Neural cell (in vitro differentiated cells): ENCODE measurements around the gene LRRC42. TPM values are rescaled to one million over a fixed set of nuclear protein-coding genes. Genes with fewer than 3 reads are reported as not detected.

Source experiments
- H2AFZ ChIP-seq: fragments of 200-600, 300-800 bp; sonication (generic), shearing (Covaris generic); 2 replicates; pipeline ENCODE4 v1.6.0; 2014; ENCODE audit warnings: low read depth, mild to moderate bottlenecking, antibody characterized with exemption, low read length, moderate library complexity
- H3F3A ChIP-seq: fragments of 200-600 bp; shearing (Covaris generic); 2 replicates; pipeline ENCODE4 v1.6.1; 2016; ENCODE audit warnings: mild to moderate bottlenecking, moderate library complexity, mixed read lengths, antibody characterized with exemption, low read length; ENCODE audit not compliant: insufficient read depth, poor library complexity, severe bottlenecking
- H3K27ac ChIP-seq: fragments of 200-600, 300-800 bp; sonication (generic), shearing (Covaris generic); 2 replicates; pipeline ENCODE4 v1.5.1; 2014; ENCODE audit warnings: mild to moderate bottlenecking, low read length, moderate library complexity
- H3K27me3 ChIP-seq: fragments of 300-800, 200-600 bp; sonication (generic), shearing (Covaris generic); 2 replicates; pipeline ENCODE4 v1.6.0; 2014; ENCODE audit warnings: mild to moderate bottlenecking, low read depth, low read length, moderate library complexity; ENCODE audit not compliant: insufficient read depth
- H3K36me3 ChIP-seq: fragments of 300-800, 200-600 bp; sonication (generic), shearing (Covaris generic); 2 replicates; pipeline ENCODE4 v1.5.1; 2014; ENCODE audit warnings: mild to moderate bottlenecking, antibody characterized with exemption, low read length, moderate library complexity; ENCODE audit not compliant: insufficient read depth
- H3K4me2 ChIP-seq: fragments of 300-800, 200-600 bp; sonication (generic), shearing (Covaris generic); 2 replicates; pipeline ENCODE4 v1.6.0; 2014; ENCODE audit warnings: mild to moderate bottlenecking, low read length
- H3K4me3 ChIP-seq: fragments of 300-800, 200-600 bp; sonication (generic), shearing (Covaris generic); 2 replicates; pipeline ENCODE4 v1.5.1; 2014; ENCODE audit warnings: mild to moderate bottlenecking, low read length, moderate library complexity
- H3K79me2 ChIP-seq: fragments of 200-600 bp; shearing (Covaris generic); replicated peaks from 2 replicates; pipeline ENCODE4 v1.6.0; 2014; ENCODE audit warnings: mild to moderate bottlenecking, low read length, moderate library complexity; ENCODE audit not compliant: insufficient read depth
- H3K9ac ChIP-seq: fragments of 300-800, 200-600 bp; sonication (generic), shearing (Covaris generic); 2 replicates; pipeline ENCODE4 v1.6.1; 2016; ENCODE audit warnings: mild to moderate bottlenecking, low read length, mixed read lengths
- H3K9me2 ChIP-seq: fragments of 200-600 bp; shearing (Covaris generic); 2 replicates; pipeline ENCODE4 v1.6.1; 2016; ENCODE audit warnings: mild to moderate bottlenecking, low read length, mixed read lengths; ENCODE audit not compliant: insufficient read depth
- H3K9me3 ChIP-seq: fragments of 200-600, 300-800 bp; sonication (generic), shearing (Covaris generic); 2 replicates; pipeline ENCODE4 v1.6.1; 2016; ENCODE audit warnings: mild to moderate bottlenecking, mixed run types, low read length, moderate library complexity, mixed read lengths
- H4K20me1 ChIP-seq: fragments of 200-600 bp; shearing (Covaris generic); 2 replicates; pipeline ENCODE4 v1.6.1; 2016; ENCODE audit warnings: mild to moderate bottlenecking, mixed run types; ENCODE audit not compliant: insufficient read depth
- CTCF ChIP-seq: fragments of 450-650 bp; IDR thresholded peaks from 2 replicates; pipeline ENCODE4 v1.5.1; 2014; ENCODE audit warnings: antibody characterized with exemption, mild to moderate bottlenecking, moderate library complexity; ENCODE audit not compliant: poor library complexity, severe bottlenecking
- EP300 ChIP-seq: fragments of 450-650 bp; conservative IDR thresholded peaks from 2 replicates; pipeline ENCODE4 v1.6.1; 2014; ENCODE audit warnings: antibody characterized with exemption, mild to moderate bottlenecking, moderate library complexity; ENCODE audit not compliant: poor library complexity, severe bottlenecking
- EZH2 ChIP-seq: fragments of 200-600, 300-800 bp; shearing (Covaris generic), sonication (generic); IDR thresholded peaks from 2 replicates; pipeline ENCODE4 v1.6.1; 2014; ENCODE audit warnings: antibody characterized with exemption, low read length, borderline replicate concordance, mild to moderate bottlenecking; ENCODE audit not compliant: insufficient read depth, poor library complexity, severe bottlenecking
- MXI1 ChIP-seq: fragments of 450-650 bp; conservative IDR thresholded peaks from 2 replicates; pipeline ENCODE4 v1.6.1; 2014; ENCODE audit warnings: antibody characterized with exemption, mild to moderate bottlenecking; ENCODE audit not compliant: poor library complexity, severe bottlenecking
- POLR2AphosphoS5 ChIP-seq: IDR thresholded peaks from 2 replicates; pipeline ENCODE4 v1.6.1; 2012
- RAD21 ChIP-seq: fragments of 450-650 bp; conservative IDR thresholded peaks from 2 replicates; pipeline ENCODE4 v1.6.1; 2014; ENCODE audit warnings: antibody characterized with exemption, mild to moderate bottlenecking, moderate library complexity
- REST ChIP-seq: IDR thresholded peaks from 2 replicates; pipeline ENCODE4 v1.6.1; 2012; ENCODE audit warnings: borderline replicate concordance
- SMC3 ChIP-seq: fragments of 450-650 bp; conservative IDR thresholded peaks from 2 replicates; pipeline ENCODE4 v1.6.1; 2014; ENCODE audit warnings: antibody characterized with exemption, mild to moderate bottlenecking, moderate library complexity; ENCODE audit not compliant: poor library complexity
- TAF1 ChIP-seq: IDR thresholded peaks from 2 replicates; pipeline ENCODE4 v1.6.1; 2012; ENCODE audit warnings: low read depth
- polyA plus RNA-seq: library from polyadenylated mRNA; depleted of rRNA; stranded (reverse); fragments of >200 nt; gene quantifications from 2 replicates; pipeline ENCODE4 v1.2.3, GENCODE V29; 2014

LRRC42 gene
- polyA plus RNA-seq, 1 donor from 2014 or later, result 23.9 TPM

DNA sequence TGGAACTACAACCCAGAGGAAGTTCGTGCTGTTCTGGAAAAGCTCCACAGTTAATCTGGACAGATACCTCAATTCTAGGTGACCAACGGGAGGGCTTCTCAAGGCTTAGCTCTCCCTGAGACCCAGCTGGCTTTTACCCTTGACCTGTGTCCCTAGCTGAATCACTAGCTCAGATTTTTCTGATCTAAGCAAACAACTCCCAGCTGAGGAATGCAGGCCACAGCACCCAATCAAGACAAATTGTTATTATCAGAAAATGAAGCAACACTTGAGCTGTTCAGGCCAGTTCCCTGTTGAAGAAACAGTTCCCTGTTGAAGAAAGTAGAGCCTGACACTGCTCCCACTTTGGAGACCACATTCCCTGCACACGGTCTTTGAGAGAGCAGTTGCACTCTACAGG is 36.2 kb upstream of the LRRC42 start:
- Histone ChIP-seq H3K9me2 (no peaks in the 10 kb centered on the region), H3K4me3 (no peak overlapping the region), H3K9ac (no peak overlapping the region), H3K4me2 (no peak overlapping the region), H4K20me1 (no peaks in the 10 kb centered on the region), H3K27me3 (no peaks in the 10 kb centered on the region), H3F3A (no peaks in the 10 kb centered on the region), H3K79me2 (no peaks in the 10 kb centered on the region), H3K27ac (no peak overlapping the region), H3K9me3 (no peaks in the 10 kb centered on the region), H3K36me3 (no peaks in the 10 kb centered on the region), H2AFZ (no peak overlapping the region)
- no peak for TF ChIP-seq RAD21
- no peak for TF ChIP-seq EZH2
- TF ChIP-seq REST, result no peak
- TF ChIP-seq EP300, result no peak
- no peak for TF ChIP-seq SMC3
- no peak for TF ChIP-seq MXI1
- no peak for TF ChIP-seq TAF1
- no peak for TF ChIP-seq CTCF
- TF ChIP-seq POLR2AphosphoS5, result no peak

- TF ChIP-seq EP300, result no peak
- no peak for TF ChIP-seq TAF1
- no peak for TF ChIP-seq EZH2
- no peak for TF ChIP-seq SMC3
- no peak overlapping the region for H3K27ac ChIP-seq
These were observed 34.7 kb upstream of the LRRC42 start for GRCh38 chr1:53911442-53911841.

More at GRCh38 chr1:53911442-53911841, 34.7 kb upstream of the LRRC42 start:
- Histone ChIP-seq H4K20me1 (no peaks in the 10 kb centered on the region), H2AFZ (no peak overlapping the region), H3K4me2 (no peak overlapping the region), H3K9me3 (no peaks in the 10 kb centered on the region), H3K79me2 (no peaks in the 10 kb centered on the region), H3K36me3 (no peaks in the 10 kb centered on the region), H3K9me2 (no peaks in the 10 kb centered on the region), H3F3A (no peaks in the 10 kb centered on the region), H3K4me3 (no peak overlapping the region), H3K27me3 (no peaks in the 10 kb centered on the region), H3K9ac (no peak overlapping the region)
